A172 (cell line): Measurements from ENCODE around the gene C17orf67. TPM values are rescaled to one million over a fixed set of nuclear protein-coding genes. Genes with fewer than 3 reads are reported as not detected.
"Not testable (repeated sequence)": the region's sequence is repeated elsewhere in the genome, so short reads cannot be mapped to it uniquely, and the experiment has no call there.

Experiments used
- DNase-seq: peaks from one replicate; pipeline ENCODE4 v3.0.0-alpha.2; 2015; ENCODE audit warnings: low spot score
- total RNA-seq: library from RNA; depleted of rRNA; stranded (reverse); fragments of >200 nt; shearing (Covaris generic); gene quantifications from 2 replicates; pipeline ENCODE4 v1.2.3, GENCODE V29; 2014; rRNA removed

The C17orf67 gene
- total RNA-seq, 1 experiment from 2014 or later, result 0.76 TPM

- no peak for DNase-seq
Measured at GRCh38 chr17:56773124-56773523, 60.6 kb downstream of the C17orf67 start.

DNA sequence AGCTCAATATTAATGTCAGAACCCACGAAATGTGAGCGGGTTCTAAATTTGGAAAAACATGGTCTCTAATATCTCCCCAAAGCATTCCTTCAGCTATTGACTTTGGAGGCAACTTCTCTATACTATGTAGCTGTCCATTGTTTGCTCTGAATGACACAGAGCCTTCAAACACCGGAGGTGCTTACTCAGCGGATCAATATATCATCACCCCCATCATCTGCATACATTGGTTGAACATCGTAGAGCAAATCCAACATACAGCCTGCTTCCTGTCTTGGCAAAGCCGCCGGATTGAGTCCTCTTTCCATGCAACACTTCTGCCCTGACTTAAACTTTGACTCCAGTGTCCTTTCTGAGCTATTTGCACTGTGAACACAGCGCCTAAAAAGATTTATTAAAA is 61.3 kb downstream of the C17orf67 start:
- no peak for DNase-seq

DNA sequence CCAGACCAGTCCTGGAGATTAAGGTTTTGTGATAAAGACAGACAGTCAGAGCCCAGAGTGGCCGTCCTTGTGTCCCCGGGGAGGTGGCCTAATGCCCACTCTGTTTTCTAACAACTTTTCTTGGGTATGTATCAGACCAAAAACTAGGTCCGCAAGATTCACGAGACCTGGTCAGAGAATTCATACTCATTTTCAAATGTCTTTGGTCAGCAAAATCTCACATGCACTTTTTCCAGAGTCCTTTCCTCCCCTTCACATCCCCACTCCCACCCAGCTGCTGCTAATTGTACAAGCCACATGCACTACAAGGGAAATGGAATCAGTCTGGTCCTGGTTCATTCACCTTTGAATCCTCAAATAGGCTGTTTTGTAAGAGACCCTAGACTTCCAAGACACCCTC is 61.7 kb downstream of the C17orf67 start:
- no peak for DNase-seq

GRCh38 chr17:56771563-56771962 is 62.2 kb downstream of the C17orf67 start:
- no peak for DNase-seq

DNA sequence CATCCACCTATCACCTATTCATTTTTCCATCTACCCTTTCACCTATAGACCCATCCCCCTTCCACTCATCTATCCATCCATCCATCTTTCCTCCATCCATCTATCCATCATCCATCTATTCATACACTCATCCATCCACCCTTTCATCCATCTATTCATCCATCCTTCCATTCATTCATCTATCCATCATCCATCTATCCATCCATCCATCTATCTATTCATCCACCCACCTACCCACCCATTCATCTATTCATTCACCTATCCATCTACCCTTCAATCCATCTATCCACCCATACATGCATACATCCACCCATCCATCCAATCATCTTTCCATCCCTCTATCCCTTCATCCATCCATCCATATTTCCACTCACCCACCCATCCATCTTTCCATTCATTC is 63.3 kb downstream of the C17orf67 start:
- no peak for DNase-seq

DNA sequence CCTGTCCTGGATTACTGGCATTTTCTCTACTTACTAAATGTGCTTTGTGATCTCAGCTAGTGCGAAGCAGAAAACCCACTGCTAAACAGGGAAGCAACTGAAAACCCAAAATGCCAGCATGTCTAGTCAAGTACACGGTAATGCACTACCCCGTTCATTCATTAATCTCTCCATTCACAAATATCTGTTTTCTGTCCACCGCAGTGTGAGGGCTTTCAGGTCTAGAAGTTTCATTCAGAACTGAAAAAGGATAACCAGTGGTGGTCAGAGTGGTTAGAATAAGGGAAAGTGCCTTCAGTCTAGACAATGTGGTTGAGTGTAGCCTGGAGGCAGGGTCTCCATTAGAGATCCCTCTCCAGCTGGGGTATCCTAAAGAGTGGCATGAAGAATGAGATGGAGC is 68.3 kb downstream of the C17orf67 start:
- DNase-seq, result no peak

GRCh38 chr17:56762988-56763387 is 70.7 kb downstream of the C17orf67 start:
- DNase-seq, result no peak

DNA sequence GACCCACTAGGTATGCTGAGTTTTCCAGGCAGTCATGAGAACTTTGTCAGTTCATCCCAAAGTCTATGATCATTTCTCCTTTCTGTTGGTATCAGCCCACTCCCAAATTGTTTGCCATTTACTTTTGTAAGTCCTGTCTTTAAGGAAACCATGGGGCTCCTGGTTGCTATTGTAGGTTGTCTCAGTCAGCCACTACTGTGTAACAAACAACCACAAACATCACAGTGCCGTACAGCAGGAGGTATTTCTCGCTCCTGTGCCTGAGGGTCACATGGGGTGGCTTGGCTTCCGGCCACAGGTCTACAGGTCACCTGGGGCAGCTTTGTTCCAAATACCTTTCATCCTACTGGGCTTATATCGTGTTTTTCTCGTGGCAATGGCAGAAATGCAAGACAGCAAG is 71.6 kb downstream of the C17orf67 start:
- no peak for DNase-seq

DNA sequence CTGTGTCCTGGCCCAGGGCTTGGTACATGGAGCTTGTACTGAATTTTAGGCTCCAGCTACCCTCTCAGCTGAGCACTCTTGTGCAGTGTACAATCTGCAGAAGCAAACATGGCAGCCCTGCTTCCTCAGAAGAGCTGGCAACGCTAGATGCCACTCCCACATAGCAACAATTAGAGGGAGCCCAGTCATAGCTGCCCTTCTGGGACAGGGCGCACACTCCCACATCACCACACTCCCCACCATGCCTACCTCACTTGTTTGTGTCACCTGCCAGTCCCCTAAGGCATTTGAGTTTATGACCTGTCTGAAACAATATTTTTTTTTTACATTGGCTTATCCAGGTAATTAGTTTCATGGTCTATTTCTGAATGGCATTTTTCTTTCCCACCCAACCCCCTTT is 72.3 kb downstream of the C17orf67 start:
- DNase-seq, result no peak

GRCh38 chr17:56757611-56758010 is 76.1 kb downstream of the C17orf67 start:
- not testable (repeated sequence) for DNase-seq

DNA sequence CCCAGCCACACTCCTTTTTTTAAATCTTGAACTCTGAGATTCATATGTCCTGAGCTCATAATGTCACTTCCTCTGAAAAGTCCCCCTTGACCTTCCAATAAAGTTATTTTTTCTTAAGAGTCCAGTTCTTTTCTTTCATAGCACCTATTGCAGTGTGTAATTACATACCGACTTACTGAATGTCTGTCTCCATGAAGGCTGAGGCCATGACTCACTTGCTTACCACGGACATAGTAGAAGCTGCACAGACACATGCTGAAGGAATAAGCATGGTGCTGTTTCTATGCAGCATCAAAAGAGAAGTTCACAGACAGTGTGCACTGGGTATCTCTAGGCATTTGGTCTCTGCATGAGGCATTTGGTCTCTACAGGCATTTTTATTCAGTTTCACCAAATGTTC is 77.2 kb downstream of the C17orf67 start:
- DNase-seq, result peak; percentile 83

DNA sequence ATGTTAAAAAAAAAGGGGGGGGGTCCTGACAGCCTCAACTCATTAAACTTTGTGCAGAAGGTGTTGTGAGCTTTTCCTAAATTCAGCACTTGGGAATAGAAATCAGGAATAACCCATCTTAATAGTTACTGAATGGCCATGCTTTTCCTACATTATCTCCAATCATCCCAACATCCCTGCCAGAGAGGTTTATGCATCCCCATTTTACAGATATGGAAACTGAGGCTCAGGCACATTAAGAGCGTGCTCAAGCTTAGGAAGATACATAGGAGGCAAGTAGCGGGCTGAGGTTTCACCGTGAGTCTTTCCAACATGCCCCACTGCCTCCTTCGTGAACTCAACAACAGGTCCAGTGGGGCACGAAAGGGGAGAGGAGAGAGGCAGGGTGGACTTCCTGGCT is 78.4 kb downstream of the C17orf67 start:
- no peak for DNase-seq

DNA sequence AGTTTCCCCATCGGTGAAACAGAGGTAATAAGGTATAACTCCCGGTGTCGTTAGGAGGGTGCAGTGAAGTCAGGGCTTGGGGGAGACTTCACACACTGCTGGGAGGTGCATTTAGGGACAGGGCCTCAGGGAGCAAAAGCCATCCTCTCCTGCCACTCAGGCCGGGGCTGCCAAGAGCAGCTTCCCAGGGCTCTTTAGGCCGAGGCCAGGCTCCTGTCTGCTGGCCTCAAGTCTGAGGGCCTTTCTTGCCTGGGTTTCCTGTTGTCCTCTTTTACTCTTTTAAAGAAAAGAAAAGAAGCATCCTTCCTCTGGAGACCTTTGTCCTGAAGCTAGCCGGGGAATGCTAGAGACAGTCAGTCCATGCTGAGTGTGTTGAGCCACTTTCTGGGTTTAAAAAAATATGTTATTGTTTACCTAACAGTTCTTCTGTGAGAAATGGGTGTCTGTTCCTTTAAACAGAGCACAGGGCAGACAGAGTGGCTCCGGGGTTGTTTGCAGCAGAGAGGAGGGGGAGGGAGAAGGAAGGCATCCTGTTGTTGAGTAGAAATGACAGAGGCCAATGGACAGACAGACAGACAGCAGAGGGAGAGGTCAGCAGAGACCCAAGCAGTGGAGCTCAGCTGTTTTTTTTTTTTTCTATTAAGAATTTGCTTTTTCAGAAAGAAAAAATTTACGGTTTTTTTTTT is 79.1 kb downstream of the C17orf67 start:
- DNase-seq, result peak; percentile 46

DNA sequence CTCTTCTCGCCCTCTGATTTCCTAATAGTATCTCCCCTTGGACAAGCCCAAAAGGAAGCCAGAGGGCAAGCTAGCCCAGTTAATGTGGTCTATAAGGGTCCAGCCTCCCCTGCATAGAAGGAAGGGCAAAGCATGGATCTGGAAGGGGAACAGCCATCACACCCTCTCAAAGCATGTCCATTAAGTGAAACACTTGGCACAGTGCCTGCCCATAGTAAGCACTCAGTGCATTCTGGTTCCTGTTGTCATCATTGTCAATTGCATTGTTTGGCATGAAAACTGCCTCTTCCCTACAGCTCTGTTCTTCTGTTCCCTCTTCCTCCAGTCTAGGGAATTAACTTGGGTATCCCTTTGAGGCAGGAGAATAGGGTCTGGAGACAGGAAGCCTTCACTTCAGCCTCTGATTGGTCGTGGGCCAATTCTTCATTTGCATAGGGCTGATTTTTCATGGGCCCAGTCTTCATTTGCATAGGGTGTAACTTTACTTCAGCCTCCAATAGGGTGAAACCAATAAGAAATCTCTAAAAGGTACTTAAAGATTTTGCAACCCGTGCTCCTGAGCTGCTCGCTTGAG is 81.4 kb downstream of the C17orf67 start:
- no peak for DNase-seq

DNA sequence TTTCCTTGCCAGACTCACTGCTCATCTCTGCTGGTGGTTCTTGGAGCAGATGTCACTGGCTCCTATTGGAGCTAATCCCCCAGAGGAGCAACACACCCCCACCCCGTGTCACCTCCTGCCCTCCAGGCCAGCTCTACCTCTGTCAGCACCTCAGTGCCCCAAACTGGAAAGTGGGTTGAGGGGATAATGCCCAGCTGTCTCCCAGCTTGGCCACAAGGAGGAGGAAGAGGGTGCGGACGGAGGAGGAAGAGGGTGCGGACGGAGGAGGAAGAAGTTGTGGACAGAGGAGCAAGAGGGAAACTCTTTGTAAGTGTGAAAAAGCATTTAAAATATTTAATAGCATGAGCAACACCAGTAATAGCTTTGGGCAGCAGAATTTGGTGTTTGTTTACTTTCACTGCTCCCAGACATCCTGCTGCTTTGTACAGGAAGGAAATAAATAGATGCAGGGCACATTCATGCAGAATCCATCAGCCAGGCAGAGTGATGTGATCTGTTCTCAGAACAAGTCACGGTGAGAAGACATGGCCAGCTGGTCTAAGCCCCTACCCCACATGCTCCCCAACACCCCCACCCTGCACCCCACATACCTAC is 82.5 kb downstream of the C17orf67 start:
- no peak for DNase-seq

GRCh38 chr17:56744721-56745120 is 89.0 kb downstream of the C17orf67 start:
- no peak for DNase-seq

DNA sequence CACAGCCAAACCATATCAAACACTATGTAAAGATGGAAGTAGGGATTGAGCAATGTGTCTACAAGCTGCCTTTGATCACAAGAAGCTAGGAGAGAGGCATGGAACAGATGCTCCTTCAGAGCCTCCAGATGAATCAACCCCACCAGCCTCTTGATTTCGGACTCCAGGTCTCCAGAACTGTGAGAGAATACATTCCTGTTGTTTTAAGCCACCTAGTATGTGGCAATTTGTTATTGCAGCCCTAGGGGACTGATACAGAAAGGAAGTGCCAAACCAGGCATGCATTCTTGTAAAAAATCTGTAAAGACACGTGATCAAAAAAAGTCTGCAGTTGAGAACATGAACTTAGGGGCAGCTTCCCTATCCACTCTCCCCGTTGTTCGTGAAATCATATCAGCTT is 91.1 kb downstream of the C17orf67 start:
- DNase-seq, result no peak

Other genes with a start within 250 kb of the C17orf67 start
- gene NOG, start 240.2 kb downstream of the C17orf67 start, total RNA-seq, result 94.6 and 149 TPM in 2 replicates
- 3.2 and 7.1 TPM in 2 replicates for gene DGKE, start 231 bp upstream of the C17orf67 start, total RNA-seq
- gene TRIM25, start 80.1 kb upstream of the C17orf67 start, total RNA-seq, result 22.0 and 27.2 TPM in 2 replicates
- gene COIL, start 127.1 kb upstream of the C17orf67 start, total RNA-seq, result 28.0 and 28.8 TPM in 2 replicates
- 100 and 126 TPM in 2 replicates for gene SCPEP1, start 144.2 kb upstream of the C17orf67 start, total RNA-seq